GM18507 (cell line): ENCODE results near the gene OGFOD3.
"Not testable (repeated sequence)": the region's sequence is repeated elsewhere in the genome, so short reads cannot be mapped to it uniquely, and the experiment has no call there.

Experiments
- DNase-seq: peaks from one replicate; pipeline ENCODE4 v3.0.0; 2011; ENCODE audit warnings: low read depth; ENCODE audit not compliant: insufficient read length; ENCODE audit errors: extremely low spot score
- FAIRE-seq: peaks from 2 replicates; lab custom pipeline; 2011; peaks lifted over from hg19 to GRCh38; lab: Jason Lieb, UNC

Gene OGFOD3

DNA sequence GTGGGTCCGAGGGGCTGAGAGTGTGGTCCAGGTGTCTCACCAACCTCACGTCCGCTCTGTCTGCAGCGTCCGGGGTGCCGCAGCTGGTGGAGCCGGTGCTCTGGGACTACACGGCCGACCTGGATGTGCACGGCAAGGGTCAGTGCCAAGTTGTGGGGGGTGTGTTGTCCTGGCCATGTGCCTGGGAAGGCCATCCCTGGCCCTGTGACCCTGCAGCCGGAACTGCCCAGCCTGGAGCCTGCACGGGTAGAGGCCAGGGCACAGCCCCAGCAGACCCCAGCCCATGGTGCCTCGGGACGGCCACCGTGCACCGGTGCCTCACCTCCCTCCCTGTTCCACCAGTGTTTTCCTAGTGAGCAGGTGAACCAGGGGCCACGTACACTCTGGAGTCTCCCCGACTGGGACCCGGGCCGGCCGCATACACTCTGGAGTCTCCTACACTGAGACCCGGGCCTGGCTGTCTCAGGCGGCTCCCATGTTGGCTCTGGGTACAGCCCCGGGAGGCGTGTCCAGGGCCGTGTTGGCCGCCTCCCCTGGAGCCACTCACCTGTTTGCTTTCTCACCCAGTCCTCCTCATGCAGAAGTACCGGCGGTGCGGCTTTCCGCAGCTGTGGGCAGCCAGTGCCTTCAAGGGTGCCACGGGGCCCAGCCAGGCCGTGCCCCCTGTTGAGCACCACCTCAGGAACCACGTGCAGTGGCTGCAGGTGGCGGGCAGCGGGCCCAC lies 18.4 kb upstream of the OGFOD3 start:
- FAIRE-seq, result no peak

DNA sequence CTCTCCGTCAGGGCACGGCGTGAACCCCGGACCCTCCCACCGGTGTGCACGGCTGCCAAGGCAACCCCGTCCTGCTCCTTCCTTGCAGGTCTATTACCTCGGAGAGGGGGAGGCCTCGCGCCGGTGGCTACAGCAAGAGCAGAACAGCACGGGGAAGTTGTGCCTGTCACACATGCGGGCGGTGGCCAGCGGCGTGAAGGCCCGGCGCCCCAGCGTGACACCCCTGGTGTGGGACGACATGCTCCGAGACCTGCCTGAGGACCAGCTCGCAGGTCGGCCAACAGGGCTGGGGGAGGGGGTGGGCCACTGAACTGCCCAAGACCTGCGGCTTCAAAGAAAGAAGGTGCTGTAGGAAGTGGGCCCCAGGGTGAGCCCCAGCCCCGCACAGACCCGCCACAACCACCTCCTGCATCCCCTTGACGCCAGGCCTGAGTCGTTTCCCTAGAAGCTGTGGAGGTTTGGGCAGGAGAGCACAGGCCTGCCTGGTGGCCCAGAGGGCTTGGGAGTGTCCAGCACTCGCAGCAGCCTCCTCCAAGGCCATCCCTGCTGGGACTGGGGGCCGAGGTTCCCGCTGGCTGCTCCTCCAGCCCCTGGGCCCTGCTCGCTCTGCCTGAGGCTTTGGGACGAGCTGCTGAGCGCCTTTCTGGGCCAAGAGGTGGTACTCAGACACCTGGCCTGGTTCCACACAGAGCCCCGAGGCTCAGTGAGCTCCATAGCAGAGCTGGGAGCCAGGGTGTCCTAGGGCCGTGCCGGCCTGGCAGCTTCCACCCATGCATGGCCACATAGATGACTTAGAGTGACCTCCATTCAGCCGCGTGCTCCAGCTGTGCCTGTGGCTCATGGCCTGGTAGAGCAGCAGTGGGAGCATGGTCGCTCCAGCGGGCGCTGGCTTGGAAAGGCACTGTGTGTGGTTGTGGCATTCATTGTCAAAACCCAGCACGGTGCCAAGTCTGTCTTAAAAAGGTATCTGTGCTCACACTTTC lies 17.5 kb upstream of the OGFOD3 start:
- DNase-seq (no peak), FAIRE-seq (no peak)

More for the DNA sequence above, 18.4 kb upstream of the OGFOD3 start:
- DNase-seq, result no peak

- FAIRE-seq (no peak), DNase-seq (no peak)
Observed at GRCh38 chr17:82435103-82435502, 16.7 kb upstream of the OGFOD3 start.

GRCh38 chr17:82434216-82434565 lies 15.8 kb upstream of the OGFOD3 start:
- DNase-seq (no peak), FAIRE-seq (peak; percentile 72)

- FAIRE-seq (no peak), DNase-seq (no peak)
Observed at GRCh38 chr17:82433560-82434215, 15.3 kb upstream of the OGFOD3 start.

- DNase-seq (no peak), FAIRE-seq (no peak)
Observed at GRCh38 chr17:82432017-82432416, 13.6 kb upstream of the OGFOD3 start.

DNA sequence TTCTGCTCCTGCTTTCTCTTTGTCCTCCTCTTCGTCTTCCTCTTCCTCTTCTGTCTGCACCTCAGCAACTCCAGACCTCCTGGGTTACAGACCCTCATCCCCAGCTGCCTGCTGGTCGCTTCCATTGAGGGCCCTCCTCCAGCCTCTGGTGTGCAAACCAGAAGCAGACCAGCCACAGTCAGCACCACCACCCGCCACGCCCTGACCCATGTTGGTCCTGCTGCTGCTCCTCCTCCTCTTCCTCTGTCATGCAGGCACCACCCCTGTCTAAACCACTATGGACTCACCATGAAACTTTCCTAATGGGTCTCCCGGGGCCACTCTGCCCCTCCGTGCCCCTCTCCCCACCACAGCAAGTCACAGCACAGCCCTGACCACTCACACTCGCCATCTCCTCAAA lies 11.4 kb upstream of the OGFOD3 start:
- DNase-seq, result no peak
- FAIRE-seq, result peak; percentile 86

DNA sequence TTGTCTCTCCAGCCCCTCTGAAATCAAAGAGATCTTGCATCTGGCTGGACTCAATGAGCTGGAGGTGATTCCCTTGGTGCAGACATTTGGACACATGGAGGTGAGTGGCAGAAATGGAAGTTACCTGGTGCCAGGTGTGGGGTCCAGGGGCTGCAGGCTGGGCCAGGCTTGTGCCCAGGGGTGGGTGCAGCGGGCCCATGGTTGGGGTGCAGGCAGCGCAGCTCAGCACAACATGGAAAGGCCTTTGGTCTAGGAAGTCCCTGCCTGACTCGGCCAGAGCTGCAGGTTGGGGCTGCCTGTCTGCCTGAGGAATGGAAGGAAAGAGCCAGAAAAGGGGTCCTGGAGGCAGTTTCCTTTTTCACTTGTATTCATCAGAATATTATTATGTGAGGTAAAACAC lies 10.2 kb upstream of the OGFOD3 start:
- FAIRE-seq, result no peak
- no peak for DNase-seq

- DNase-seq, result no peak
- FAIRE-seq, result no peak
Observed at GRCh38 chr17:82424863-82425159, 6.4 kb upstream of the OGFOD3 start.

GRCh38 chr17:82424001-82424862 lies 5.8 kb upstream of the OGFOD3 start:
- FAIRE-seq (peak; percentile 52), DNase-seq (no peak)

DNA sequence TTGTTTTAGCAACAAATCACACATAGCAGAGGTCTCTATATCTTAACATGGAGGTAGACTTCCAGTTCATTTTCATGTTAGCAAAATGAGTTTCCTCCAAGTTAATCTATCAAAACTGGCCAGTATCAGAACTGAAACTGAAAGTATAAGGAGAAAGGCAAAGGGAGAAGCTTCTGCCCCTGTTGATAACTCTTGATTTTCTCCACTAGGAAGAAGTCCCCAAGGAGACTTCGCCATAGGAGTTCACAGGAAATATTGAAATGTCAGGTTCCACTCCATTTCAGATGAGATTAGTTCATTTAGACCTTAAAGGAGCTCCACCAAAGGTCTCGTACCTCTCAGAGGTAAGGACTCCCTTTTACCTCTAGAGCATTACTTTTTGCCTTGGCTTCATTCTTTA lies 1.2 kb upstream of the OGFOD3 start:
- FAIRE-seq (peak; percentile 41), DNase-seq (no peak)

DNA sequence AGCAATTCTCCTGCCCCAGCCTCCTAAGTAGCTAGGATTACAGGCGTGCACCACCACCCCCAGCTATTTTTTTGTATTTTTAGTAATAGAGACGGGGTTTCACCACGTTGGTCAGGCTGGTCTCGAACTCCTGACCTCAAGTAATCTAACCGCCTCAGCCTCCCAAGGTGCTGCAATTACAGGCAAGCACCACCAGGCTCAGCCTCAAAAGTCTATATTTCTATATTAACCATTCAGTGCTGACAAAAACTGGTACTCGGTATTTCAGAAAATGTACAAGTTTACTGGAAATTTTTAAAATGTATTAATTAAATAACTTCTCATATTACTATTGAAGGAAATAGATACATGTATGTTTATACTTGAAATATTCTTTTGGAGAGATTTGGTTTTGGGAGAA lies 1.6 kb downstream of the OGFOD3 start:
- FAIRE-seq (no peak), DNase-seq (no peak)

DNA sequence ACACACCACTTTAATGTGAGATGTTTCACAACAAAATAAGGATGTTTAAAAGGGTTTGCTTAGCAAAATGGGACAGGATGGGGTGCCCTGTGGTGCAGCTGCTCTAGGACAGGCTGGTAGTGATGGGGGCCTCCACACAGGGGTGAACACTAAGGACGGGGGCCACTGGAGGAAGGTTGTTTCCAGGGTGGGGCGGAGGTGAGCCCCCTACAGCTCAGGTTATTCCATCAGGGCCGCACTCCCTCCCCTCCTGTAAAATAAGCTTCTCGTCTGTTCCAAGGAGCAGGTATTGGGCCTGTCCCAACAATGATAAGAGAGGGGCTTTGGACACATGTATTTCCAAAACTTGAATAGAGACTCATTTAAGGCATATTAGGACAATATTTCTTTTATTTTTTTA lies 2.1 kb downstream of the OGFOD3 start:
- FAIRE-seq (no peak), DNase-seq (no peak)

DNA sequence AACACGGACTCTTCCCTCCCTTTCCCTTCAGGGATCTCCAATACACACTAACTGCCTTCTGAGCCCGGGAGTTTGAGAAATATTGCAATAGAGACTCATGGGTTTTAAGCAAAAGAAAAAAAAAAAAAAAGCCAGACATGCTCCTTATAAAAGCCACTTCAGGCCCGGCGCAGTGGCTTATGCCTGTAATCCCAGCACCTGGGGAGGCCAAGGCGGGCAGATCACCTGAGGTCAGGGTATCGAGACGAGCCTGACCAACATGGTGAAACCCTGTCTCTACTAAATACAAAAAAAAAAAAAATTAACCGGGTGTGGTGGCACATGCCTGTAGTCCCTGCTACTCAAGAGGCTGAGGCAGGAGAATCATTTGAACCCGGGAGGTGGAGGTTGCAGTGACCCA lies 2.6 kb downstream of the OGFOD3 start:
- FAIRE-seq (no peak), DNase-seq (no peak)

DNA sequence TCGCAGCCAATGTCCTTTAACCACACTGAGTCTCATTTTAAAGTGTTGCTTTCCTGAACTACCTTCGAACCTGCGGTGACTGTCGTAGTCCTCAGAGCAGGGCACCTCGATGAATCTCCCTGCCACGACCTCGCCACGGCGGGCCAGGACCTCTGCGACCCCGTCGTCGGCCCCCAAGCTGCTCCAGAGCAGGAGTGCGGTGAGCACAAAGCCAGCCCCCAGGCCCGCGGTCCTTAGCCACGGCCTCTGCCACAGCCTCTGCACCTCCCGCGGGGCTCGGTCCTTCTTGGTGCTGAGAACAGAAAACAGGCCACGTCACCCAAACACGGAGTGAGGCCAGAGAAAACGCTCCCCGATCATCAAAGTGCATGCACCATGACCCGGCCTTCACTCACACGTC lies 3.0 kb downstream of the OGFOD3 start:
- FAIRE-seq (no peak), DNase-seq (no peak)

- peak; percentile 79 for FAIRE-seq
Observed at GRCh38 chr17:82414548-82415281, 3.7 kb downstream of the OGFOD3 start.

DNA sequence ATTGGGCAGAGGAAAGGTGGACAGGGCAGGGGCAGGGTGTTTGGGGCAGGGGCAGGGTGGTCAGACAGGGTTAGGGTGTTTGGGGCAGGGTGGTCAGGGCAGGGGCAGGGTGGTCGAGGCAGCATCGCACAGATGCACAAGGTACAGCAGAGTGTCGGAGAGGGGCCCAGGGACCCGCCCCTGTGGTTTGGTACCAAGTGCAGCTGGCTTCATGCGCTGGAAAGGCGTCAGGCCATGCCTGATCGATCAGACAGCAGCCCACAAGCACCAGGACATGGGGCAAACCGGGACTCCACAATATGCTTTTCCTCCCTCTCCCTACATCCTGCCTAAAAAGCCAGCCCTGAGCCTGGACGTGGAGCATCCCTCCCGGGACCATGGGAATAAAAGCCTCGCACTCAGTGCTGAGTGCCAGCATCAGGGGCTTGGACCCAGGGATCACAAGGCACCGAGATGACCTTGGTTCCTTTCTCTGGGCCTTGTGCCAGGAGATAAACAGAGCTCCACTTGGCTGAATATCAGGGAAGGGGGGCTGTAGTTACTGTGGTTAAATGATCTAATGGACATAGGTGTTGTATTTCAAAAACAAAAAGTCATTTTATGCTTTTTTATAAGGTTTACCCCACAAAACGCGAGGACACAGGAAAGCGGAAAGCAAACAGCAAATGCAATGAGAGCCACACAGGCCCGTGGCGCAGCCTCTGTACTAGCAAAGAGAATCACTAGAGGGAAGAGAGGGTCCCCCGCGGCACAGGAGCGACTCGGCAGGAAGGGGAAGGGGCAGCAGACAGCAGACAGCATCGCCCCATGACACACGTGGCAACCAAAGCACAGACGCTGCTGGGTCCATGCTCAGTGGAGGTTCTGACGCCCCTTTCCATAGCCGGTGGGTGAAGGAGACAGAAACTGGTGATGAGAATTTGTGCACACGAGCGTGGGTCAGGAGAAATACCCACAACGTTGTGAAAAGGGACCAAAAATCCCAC lies 5.6 kb downstream of the OGFOD3 start:
- no peak for FAIRE-seq
- no peak for DNase-seq

More at GRCh38 chr17:82414548-82415281, 3.7 kb downstream of the OGFOD3 start:
- DNase-seq, result peak; percentile 52

DNA sequence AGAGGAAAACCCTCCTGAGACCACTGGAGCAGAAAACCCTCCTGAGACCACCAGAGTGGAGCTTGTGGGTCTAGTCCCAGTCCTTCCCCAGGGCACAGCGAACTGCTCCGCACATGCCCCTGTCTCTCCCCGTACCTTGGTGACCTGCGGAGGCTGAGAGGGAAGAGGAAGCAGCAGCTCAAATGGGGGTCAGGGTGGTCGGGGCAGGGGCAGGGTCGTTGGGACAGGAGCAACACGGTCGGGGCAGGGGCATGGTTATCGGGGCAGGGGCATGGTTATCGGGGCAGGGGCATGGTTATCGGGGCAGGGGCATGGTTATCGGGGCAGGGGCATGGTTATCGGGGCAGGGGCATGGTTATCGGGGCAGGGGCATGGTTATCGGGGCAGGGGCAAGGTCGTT lies 6.3 kb downstream of the OGFOD3 start:
- not testable (repeated sequence) for FAIRE-seq, DNase-seq
